GM19025 (cell line): ENCODE data around the gene DDX1.
"Not testable (repeated sequence)": the region's sequence is repeated elsewhere in the genome, so short reads cannot be mapped to it uniquely, and the experiment has no call there.

ENCODE experiments used
- ATAC-seq: cut with Tn5 transposase; IDR thresholded peaks from one replicate; pipeline ENCODE4 v1.9.1; 2021; ENCODE audit warnings: mild to moderate bottlenecking, low read depth, moderate library complexity; ENCODE audit not compliant: unreplicated experiment

The DDX1 gene

DNA sequence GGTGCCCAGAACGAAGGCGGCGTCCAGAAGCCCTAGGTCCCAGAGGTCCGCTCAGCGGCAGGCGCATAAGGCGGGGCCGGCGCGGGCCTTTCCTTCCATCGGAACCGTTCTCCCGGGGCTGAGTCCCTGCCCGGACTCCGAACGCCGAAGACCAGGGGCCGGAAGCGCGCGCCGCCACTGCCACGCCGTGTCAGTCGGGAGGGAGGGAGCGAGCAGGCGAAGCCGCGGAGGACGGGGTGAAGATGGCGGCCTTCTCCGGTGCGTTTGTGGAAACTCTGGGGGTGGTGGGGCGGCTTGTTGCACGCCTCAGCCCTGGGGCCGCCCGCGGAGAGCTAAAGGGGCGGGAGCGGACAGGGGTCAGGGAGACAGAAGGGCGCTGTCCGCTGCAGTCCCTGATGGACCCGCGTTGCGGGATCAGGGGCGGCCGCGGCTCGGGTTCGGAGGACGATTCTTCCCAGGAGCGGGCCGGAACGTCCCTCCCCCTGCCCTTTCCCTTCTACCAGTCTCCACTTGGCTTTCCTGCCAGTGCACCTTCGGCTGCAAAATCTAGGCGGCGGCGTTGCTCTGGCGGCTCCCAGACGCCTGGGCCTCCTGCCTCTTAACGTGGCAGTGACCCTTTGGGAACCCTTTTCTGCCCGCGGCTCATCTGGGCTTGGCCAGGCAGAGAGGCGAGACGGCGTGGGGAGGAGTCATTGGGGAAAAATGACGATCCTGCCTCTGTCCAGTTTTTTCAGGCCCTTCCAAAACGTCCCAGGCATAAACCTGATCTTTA, at the start of gene DDX1:
DDX1 (plus strand) TSS at position 177 of the 772 bp plus-strand sequence; CDS start at position 243, 66 bp downstream.
- peak; percentile 95 for ATAC-seq

DNA sequence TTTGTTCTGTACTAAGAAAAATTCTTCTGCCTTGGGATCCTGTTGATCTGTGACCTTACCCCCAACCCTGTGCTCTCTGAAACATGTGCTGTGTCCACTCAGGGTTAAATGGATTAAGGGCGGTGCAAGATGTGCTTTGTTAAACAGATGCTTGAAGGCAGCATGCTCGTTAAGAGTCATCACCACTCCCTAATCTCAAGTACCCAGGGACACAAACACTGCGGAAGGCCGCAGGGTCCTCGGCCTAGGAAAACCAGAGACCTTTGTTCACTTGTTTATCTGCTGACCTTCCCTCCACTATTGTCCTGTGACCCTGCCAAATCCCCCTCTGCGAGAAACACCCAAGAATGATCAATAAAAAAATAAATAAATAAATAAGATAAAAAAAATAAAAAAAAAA, 49.4 kb upstream of the DDX1 start:
- ATAC-seq = not testable (repeated sequence)

- no peak for ATAC-seq
Measured at GRCh38 chr2:15543053-15543452, 48.6 kb upstream of the DDX1 start.

GRCh38 chr2:15543541-15543940, 48.1 kb upstream of the DDX1 start:
- no peak for ATAC-seq

- ATAC-seq = no peak
Measured at GRCh38 chr2:15544227-15544626, 47.4 kb upstream of the DDX1 start.

GRCh38 chr2:15546297-15547098, 45.2 kb upstream of the DDX1 start:
- no peak for ATAC-seq

DNA sequence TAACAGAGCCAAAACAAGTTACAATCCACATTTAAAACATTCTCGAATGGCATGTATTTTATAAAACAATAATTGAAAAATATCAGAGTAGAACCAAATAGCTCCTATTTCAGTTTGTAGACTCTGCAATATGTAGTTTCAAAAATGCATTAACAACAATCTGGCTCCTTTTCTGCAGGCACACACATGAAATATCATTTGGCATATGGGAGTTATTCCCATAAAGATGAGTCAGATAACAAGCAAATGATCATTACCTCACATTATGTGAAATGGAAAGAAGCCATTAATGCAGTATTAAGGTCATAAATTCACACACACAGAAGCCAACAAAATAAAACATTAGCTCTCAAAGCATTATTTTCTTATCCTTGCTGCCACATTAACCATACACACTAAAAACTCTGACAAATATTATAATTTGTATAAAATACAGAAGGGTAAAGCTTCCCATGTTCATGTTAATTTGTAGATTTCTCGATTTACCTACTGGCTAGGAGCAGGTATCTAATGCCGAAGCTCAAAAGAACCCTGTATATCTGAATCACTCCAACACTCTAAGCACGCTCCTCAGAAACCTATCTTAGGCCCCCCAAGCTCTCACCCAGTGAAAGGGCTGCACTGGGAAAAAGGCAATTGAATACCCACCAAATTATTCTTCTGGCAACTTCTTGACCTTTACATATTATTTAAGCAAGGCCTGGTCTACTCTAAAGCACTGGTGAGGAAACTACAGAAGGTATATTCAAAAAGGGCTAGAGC, 44.4 kb upstream of the DDX1 start:
- ATAC-seq = no peak

DNA sequence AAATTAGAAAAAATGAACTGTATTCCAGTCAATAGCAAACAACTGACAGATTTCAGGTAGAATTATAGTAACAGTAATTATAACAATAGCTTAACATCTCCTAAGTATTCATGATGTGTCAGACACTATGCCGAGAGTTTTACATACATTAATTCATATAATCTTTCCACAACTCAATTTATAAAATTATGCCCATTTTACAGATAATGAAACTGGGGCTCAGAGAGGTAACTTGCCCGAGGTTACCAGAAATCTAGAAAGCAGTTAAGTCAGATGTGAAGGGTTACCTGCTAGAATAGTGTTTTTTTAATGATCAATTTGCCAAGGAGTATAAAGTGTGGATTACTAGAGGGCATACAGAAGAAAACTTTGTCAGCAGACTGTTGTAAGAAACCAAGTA, 42.7 kb upstream of the DDX1 start:
- ATAC-seq = no peak

DNA sequence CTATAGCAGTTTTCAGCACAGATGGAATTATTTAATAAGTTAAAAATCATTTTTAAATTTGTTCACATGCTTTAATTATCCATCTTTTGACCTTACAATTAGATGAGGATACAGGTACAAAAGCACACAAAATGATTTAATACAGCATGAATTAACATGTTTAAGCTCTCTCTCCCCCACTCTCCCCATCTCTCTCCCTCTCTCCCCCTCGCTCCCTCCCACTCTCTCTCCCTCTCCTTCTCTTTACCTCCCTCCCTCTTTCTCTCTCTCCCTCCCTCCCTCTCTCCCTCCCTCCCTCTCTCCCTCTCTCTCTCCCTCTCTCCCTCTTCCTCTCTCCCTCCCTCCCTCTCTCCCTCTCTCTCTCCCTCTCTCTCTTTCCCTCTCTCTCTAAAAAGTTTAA, 38.1 kb upstream of the DDX1 start:
- ATAC-seq = no peak

- ATAC-seq = no peak
Measured at GRCh38 chr2:15553951-15554350, 37.7 kb upstream of the DDX1 start.

DNA sequence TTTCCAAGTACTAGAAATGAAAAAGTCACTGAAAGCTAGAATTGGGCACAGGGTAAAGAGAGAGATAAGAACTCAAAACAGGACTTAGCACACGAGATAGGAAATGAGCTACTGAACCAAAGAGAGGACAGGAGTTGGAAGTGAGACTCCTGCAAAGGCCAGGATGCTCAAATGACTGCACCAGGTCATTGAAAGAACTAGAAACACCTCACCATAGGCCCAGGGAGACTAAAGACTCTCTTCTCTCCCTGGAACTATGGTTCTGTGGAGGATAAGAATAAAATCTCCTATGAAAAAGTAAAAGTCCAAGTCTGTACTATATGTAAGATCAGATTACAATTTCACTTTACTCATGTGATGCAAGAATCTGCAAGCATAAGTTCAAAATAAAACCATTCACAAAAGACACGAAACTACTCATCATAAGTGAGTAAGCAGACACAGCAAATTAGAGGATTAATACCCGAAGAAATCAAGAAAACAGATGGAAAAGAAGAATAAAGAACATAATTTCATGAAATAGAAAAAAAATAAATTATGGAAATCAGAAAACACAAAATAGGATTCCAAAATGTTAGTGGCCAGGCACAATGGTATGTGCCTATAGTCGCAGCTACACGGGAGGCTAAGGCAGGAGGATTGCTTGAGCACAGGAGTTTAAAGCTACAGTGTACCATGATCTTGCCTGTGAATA, 37.0 kb upstream of the DDX1 start:
- no peak for ATAC-seq

DNA sequence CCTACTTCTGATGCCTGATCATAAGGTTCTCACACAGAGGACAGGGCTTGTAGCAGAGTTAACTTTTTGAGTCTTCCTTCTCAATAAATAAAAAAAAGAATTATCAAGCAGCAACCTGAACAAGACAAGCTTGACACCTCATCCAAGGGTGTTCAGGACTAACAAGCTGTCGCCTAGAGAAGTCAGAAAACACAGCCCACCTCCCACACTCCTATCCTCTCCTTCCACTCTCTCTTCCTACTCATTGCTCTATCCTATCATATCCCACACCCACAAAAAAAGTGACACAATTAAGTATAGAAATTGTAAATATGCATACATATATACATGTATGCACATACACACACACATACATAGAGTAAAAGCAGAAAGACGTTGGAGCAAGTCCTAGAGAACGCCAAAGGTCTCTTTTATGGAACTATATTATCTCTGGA, 35.9 kb upstream of the DDX1 start:
- no peak for ATAC-seq

- ATAC-seq = no peak
Measured at GRCh38 chr2:15556311-15556930, 35.2 kb upstream of the DDX1 start.

- ATAC-seq = no peak
Measured at GRCh38 chr2:15557887-15558311, 33.8 kb upstream of the DDX1 start.

GRCh38 chr2:15559379-15560139, 32.1 kb upstream of the DDX1 start:
- no peak for ATAC-seq

DNA sequence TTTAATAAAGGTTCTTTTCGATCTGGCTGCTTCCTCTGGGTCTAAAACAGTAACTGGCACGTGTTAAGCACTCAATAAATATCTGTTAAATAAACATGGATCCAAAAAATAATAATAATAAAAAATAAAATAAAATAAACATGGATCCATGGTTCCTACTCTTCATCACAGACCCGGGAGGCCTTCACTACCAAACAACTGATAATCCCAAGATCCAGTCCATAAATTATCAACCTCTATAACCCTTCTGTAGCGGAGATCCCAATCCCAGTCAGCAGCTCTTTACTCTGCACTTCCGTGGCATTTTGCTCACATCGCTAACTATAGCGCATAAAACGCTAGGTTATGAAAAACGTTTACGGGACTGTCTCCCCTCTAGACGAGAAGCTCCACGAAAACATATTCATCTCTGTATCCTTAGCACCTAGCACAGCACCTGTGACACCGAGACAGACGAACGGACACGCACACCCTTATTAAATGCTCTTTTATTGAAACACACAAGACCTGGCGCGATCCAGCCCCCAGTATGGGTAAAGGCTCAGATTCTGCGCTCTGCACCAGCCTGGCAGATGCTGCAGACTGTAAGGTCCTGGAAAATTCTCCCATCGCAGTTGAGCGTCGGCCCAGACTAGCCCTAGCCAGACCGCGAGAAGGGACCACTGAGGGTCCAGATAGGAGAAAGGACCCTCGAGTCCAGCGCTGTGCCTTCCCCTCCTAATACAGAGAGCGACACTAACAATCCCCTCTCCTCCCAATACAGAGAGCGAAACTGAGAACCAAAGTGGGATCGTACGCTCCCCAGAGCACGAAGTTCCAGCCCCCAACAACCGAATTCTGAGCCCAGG, 31.3 kb upstream of the DDX1 start:
- ATAC-seq = peak; percentile 25

DNA sequence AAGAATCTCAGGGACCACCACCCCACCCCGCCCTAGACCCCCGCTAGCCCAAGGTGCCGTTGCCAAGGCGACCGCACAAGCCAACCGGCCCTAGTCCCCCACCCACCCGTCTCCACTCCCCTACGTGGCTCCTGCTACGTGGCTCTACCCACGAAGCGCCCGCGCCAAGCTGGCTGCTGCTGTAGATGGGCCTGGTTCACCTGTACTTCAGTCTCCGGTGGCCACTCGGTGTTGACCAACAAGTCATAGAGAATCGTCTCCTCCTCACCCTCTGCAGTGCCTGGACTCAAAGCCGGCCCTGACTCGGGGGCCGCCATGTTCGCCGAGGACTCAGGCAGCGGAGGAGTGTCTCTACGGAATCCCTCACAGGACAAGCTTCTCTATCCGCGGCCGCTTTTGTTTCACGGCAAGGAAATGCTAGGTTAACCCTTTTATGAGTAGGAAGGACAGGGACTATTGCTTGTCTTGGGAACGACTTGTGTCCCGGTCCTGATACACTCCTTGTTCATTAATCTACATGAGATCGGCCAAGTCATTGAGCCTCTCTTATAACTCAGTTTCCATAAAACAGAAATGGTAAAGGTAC, 30.6 kb upstream of the DDX1 start, which contains the start of gene NBAS:
NBAS (minus strand) TSS at position 347 of the 586 bp plus-strand sequence; CDS start at position 317, 30 bp downstream.
- peak; percentile 74 for ATAC-seq
